Activated naive CD4-positive, alpha-beta T cell treated with anti-CD3 and anti-CD28 coated beads, Interleukin-2, amount 50 U/mL, for 24 hours (primary cell): ENCODE results near the gene SEC16A.
"Not testable (repeated sequence)": the region's sequence is repeated elsewhere in the genome, so short reads cannot be mapped to it uniquely, and the experiment has no call there.

Experiments
- H3K27ac Mint-ChIP-seq: one replicate; pipeline ENCODE4 v1.8.0; 2021; ENCODE audit warnings: mild to moderate bottlenecking, mixed read lengths
- H3K27me3 Mint-ChIP-seq: one replicate; pipeline ENCODE4 v1.8.0; 2021; ENCODE audit warnings: mixed read lengths
- H3K36me3 Mint-ChIP-seq: one replicate; pipeline ENCODE4 v1.8.0; 2021; ENCODE audit warnings: mixed read lengths
- H3K4me1 Mint-ChIP-seq: one replicate; pipeline ENCODE4 v1.8.0; 2021; ENCODE audit warnings: mixed read lengths
- H3K4me3 Mint-ChIP-seq: one replicate; pipeline ENCODE4 v1.8.0; 2021; ENCODE audit warnings: mild to moderate bottlenecking, mixed read lengths
- H3K9me3 Mint-ChIP-seq: one replicate; pipeline ENCODE4 v1.8.0; 2021; ENCODE audit warnings: mixed read lengths

The SEC16A gene

GRCh38 chr9:136433043-136433715 lies 49.7 kb downstream of the SEC16A start:
- Mint-ChIP-seq H3K4me1 (peaks cover 23% of the 10 kb centered on the region), H3K36me3 (peaks cover 3% of the 10 kb centered on the region), H3K27me3 (no peaks in the 10 kb centered on the region), H3K4me3 (no peak overlapping the region), H3K9me3 (no peaks in the 10 kb centered on the region), H3K27ac (no peak overlapping the region)

GRCh38 chr9:136432591-136432990 lies 50.2 kb downstream of the SEC16A start:
- peaks cover 3% of the 10 kb centered on the region for H3K36me3 Mint-ChIP-seq
- H3K27ac Mint-ChIP-seq = no peak overlapping the region
- no peaks in the 10 kb centered on the region for H3K27me3 Mint-ChIP-seq
- H3K4me1 Mint-ChIP-seq = peaks cover 17% of the 10 kb centered on the region
- no peaks in the 10 kb centered on the region for H3K9me3 Mint-ChIP-seq
- no peak overlapping the region for H3K4me3 Mint-ChIP-seq

- Mint-ChIP-seq H3K4me3 (no peak overlapping the region), H3K27ac (no peak overlapping the region), H3K4me1 (peaks cover 9% of the 10 kb centered on the region), H3K9me3 (no peaks in the 10 kb centered on the region), H3K36me3 (peaks cover 3% of the 10 kb centered on the region), H3K27me3 (no peaks in the 10 kb centered on the region)
Measured at GRCh38 chr9:136431782-136432350, 51.0 kb downstream of the SEC16A start.

- peaks cover 3% of the 10 kb centered on the region for H3K36me3 Mint-ChIP-seq
- H3K4me3 Mint-ChIP-seq = no peak overlapping the region
- no peaks in the 10 kb centered on the region for H3K9me3 Mint-ChIP-seq
- H3K4me1 Mint-ChIP-seq = peaks cover under 1% of the 10 kb centered on the region
- H3K27ac Mint-ChIP-seq = no peak overlapping the region
- H3K27me3 Mint-ChIP-seq = no peaks in the 10 kb centered on the region
Measured at GRCh38 chr9:136430588-136431234, 52.1 kb downstream of the SEC16A start.

GRCh38 chr9:136429683-136430491 lies 53.0 kb downstream of the SEC16A start:
- Mint-ChIP-seq H3K36me3 (peaks cover 4% of the 10 kb centered on the region), H3K27me3 (no peaks in the 10 kb centered on the region), H3K4me1 (no peaks in the 10 kb centered on the region), H3K27ac (no peak overlapping the region), H3K9me3 (no peaks in the 10 kb centered on the region), H3K4me3 (no peak overlapping the region)

GRCh38 chr9:136429075-136429628 lies 53.7 kb downstream of the SEC16A start:
- peaks cover 4% of the 10 kb centered on the region for H3K36me3 Mint-ChIP-seq
- H3K4me1 Mint-ChIP-seq = no peaks in the 10 kb centered on the region
- H3K9me3 Mint-ChIP-seq = no peaks in the 10 kb centered on the region
- no peaks in the 10 kb centered on the region for H3K27me3 Mint-ChIP-seq
- H3K4me3 Mint-ChIP-seq = no peak overlapping the region
- H3K27ac Mint-ChIP-seq = no peak overlapping the region

GRCh38 chr9:136426787-136427186 lies 56.1 kb downstream of the SEC16A start:
- Mint-ChIP-seq H3K27ac (peak overlapping the region; percentile 10), H3K4me3 (no peak overlapping the region), H3K27me3 (no peaks in the 10 kb centered on the region), H3K36me3 (peaks cover 6% of the 10 kb centered on the region), H3K4me1 (no peaks in the 10 kb centered on the region), H3K9me3 (no peaks in the 10 kb centered on the region)

- not testable (repeated sequence) for H3K9me3 Mint-ChIP-seq, H3K4me3 Mint-ChIP-seq, H3K36me3 Mint-ChIP-seq, H3K27ac Mint-ChIP-seq, H3K27me3 Mint-ChIP-seq, H3K4me1 Mint-ChIP-seq
Measured at GRCh38 chr9:136425367-136425766, 57.5 kb downstream of the SEC16A start.

GRCh38 chr9:136424750-136425362 lies 58.0 kb downstream of the SEC16A start:
- Mint-ChIP-seq H3K27me3 (no peaks in the 10 kb centered on the region), H3K9me3 (no peaks in the 10 kb centered on the region), H3K4me1 (no peaks in the 10 kb centered on the region), H3K27ac (no peak overlapping the region), H3K36me3 (peaks cover 8% of the 10 kb centered on the region), H3K4me3 (no peak overlapping the region)

- no peaks in the 10 kb centered on the region for H3K27me3 Mint-ChIP-seq
- peaks cover 9% of the 10 kb centered on the region for H3K36me3 Mint-ChIP-seq
- no peak overlapping the region for H3K27ac Mint-ChIP-seq
- no peaks in the 10 kb centered on the region for H3K9me3 Mint-ChIP-seq
- H3K4me1 Mint-ChIP-seq = no peaks in the 10 kb centered on the region
- H3K4me3 Mint-ChIP-seq = no peak overlapping the region
Measured at GRCh38 chr9:136423432-136424146, 59.3 kb downstream of the SEC16A start.

GRCh38 chr9:136422876-136423275 lies 60.0 kb downstream of the SEC16A start:
- H3K4me3 Mint-ChIP-seq = no peak overlapping the region
- H3K36me3 Mint-ChIP-seq = peaks cover 9% of the 10 kb centered on the region
- H3K27me3 Mint-ChIP-seq = no peaks in the 10 kb centered on the region
- no peaks in the 10 kb centered on the region for H3K9me3 Mint-ChIP-seq
- no peak overlapping the region for H3K27ac Mint-ChIP-seq
- no peaks in the 10 kb centered on the region for H3K4me1 Mint-ChIP-seq

- no peak overlapping the region for H3K27ac Mint-ChIP-seq
- H3K27me3 Mint-ChIP-seq = no peaks in the 10 kb centered on the region
- H3K4me3 Mint-ChIP-seq = no peak overlapping the region
- H3K4me1 Mint-ChIP-seq = no peaks in the 10 kb centered on the region
- peaks cover 10% of the 10 kb centered on the region for H3K36me3 Mint-ChIP-seq
- no peaks in the 10 kb centered on the region for H3K9me3 Mint-ChIP-seq
Measured at GRCh38 chr9:136421791-136422190, 61.0 kb downstream of the SEC16A start.

- Mint-ChIP-seq H3K27ac (no peak overlapping the region), H3K4me3 (no peak overlapping the region), H3K4me1 (no peaks in the 10 kb centered on the region), H3K9me3 (no peaks in the 10 kb centered on the region), H3K36me3 (peaks cover 9% of the 10 kb centered on the region), H3K27me3 (no peaks in the 10 kb centered on the region)
Measured at GRCh38 chr9:136419092-136419420, 63.8 kb downstream of the SEC16A start.

GRCh38 chr9:136418182-136419091 lies 64.4 kb downstream of the SEC16A start:
- no peaks in the 10 kb centered on the region for H3K9me3 Mint-ChIP-seq
- peaks cover 5% of the 10 kb centered on the region for H3K4me1 Mint-ChIP-seq
- peaks cover 9% of the 10 kb centered on the region for H3K36me3 Mint-ChIP-seq
- H3K27ac Mint-ChIP-seq = peak overlapping the region; percentile 55
- no peaks in the 10 kb centered on the region for H3K27me3 Mint-ChIP-seq
- no peak overlapping the region for H3K4me3 Mint-ChIP-seq
